Trophoblast cell (in vitro differentiated cells and primary cell): ENCODE measurements around the gene RFC4.

Experiments
- DNase-seq, 2 donors: peaks; one replicate each; pipeline ENCODE4 v3.0.0-alpha.2; 2016
- H2AFZ ChIP-seq: 2 replicates; pipeline ENCODE4 v1.6.1; 2013; ENCODE audit warnings: low read length, moderate library complexity, mild to moderate bottlenecking; ENCODE audit not compliant: insufficient read depth, poor library complexity
- H2AK5ac ChIP-seq: 2 replicates; pipeline ENCODE4 v1.6.1; 2013; ENCODE audit warnings: mild to moderate bottlenecking, low read length
- H2BK120ac ChIP-seq: 2 replicates; pipeline ENCODE4 v1.6.1; 2013; ENCODE audit warnings: low read length, mild to moderate bottlenecking, moderate library complexity; ENCODE audit not compliant: insufficient read depth, poor library complexity
- H2BK12ac ChIP-seq: 2 replicates; pipeline ENCODE4 v1.6.1; 2013; ENCODE audit warnings: mild to moderate bottlenecking, low read length, moderate library complexity
- H2BK5ac ChIP-seq: 2 replicates; pipeline ENCODE4 v1.6.1; 2013; ENCODE audit warnings: low read length, low read depth, moderate library complexity, mild to moderate bottlenecking; ENCODE audit not compliant: poor library complexity
- H3K14ac ChIP-seq: 2 replicates; pipeline ENCODE4 v1.6.1; 2013; ENCODE audit warnings: mild to moderate bottlenecking, low read length
- H3K18ac ChIP-seq: 2 replicates; pipeline ENCODE4 v1.6.1; 2013; ENCODE audit warnings: mild to moderate bottlenecking, low read length
- H3K23ac ChIP-seq: 2 replicates; pipeline ENCODE4 v1.6.1; 2013; ENCODE audit warnings: low read length
- H3K27ac ChIP-seq: 2 replicates; pipeline ENCODE4 v1.5.1; 2013; ENCODE audit warnings: low read depth, mild to moderate bottlenecking, inconsistent platforms, low read length, moderate library complexity
- H3K27me3 ChIP-seq: 2 replicates; pipeline ENCODE4 v1.6.1; 2013; ENCODE audit warnings: inconsistent platforms, mild to moderate bottlenecking, low read length, moderate library complexity; ENCODE audit not compliant: insufficient read depth
- H3K36me3 ChIP-seq, 2 experiments: 1 replicate in 1 of 2; 2 replicates in 1 of 2; pipeline ENCODE4 v1.6.1; 2013; ENCODE audit warnings: low read length in 2 of 2, mild to moderate bottlenecking in 2 of 2, moderate library complexity in 1 of 2; ENCODE audit not compliant: insufficient read depth in 2 of 2, control insufficient read depth in 1 of 2
- H3K4ac ChIP-seq: 2 replicates; pipeline ENCODE4 v1.6.1; 2013; ENCODE audit warnings: low read depth, mild to moderate bottlenecking, low read length, moderate library complexity
- H3K4me1 ChIP-seq, 2 experiments: 1 replicate in 1 of 2; 2 replicates in 1 of 2; pipeline ENCODE4 v1.6.1; 2013; ENCODE audit warnings: low read length in 2 of 2, mild to moderate bottlenecking in 2 of 2, moderate library complexity in 1 of 2; ENCODE audit not compliant: insufficient read depth in 2 of 2, control insufficient read depth in 1 of 2
- H3K4me2 ChIP-seq: 2 replicates; pipeline ENCODE4 v1.6.1; 2013; ENCODE audit warnings: inconsistent platforms, mild to moderate bottlenecking, low read length, moderate library complexity
- H3K4me3 ChIP-seq: 2 replicates; pipeline ENCODE4 v1.5.1; 2013; ENCODE audit warnings: mild to moderate bottlenecking, low read depth, low read length, inconsistent platforms
- H3K79me1 ChIP-seq: one replicate; pipeline ENCODE4 v1.6.1; 2013; ENCODE audit warnings: low read length
- H3K79me2 ChIP-seq: 2 replicates; pipeline ENCODE4 v1.6.1; 2013; ENCODE audit warnings: low read length, mild to moderate bottlenecking; ENCODE audit not compliant: control insufficient read depth, insufficient read depth, poor library complexity
- H3K9ac ChIP-seq: 2 replicates; pipeline ENCODE4 v1.6.1; 2013; ENCODE audit warnings: mild to moderate bottlenecking, low read length
- H3K9me3 ChIP-seq: 2 replicates; pipeline ENCODE4 v1.6.1; 2013; ENCODE audit warnings: low read depth, mild to moderate bottlenecking, control low read depth, inconsistent platforms, low read length; ENCODE audit not compliant: insufficient read depth
- H4K12ac ChIP-seq: 2 replicates; pipeline ENCODE4 v1.6.1; 2013; ENCODE audit warnings: low read depth, mild to moderate bottlenecking, low read length, moderate library complexity
- H4K8ac ChIP-seq: 2 replicates; pipeline ENCODE4 v1.6.1; 2013; ENCODE audit warnings: low read depth, mild to moderate bottlenecking, low read length, moderate library complexity
- H4K91ac ChIP-seq: one replicate; pipeline ENCODE4 v1.6.1; 2013; ENCODE audit warnings: low read depth, mild to moderate bottlenecking, low read length, moderate library complexity
- WGBS: extraction: QIAGEN DNeasy Blood & Tissue Kit; methylation state at CpG from one replicate; pipeline ENCODE4 v1.1.7; 2013; ENCODE audit warnings: missing lambda C conversion rate; ENCODE audit not compliant: insufficient read length, insufficient coverage; ENCODE audit errors: extremely low coverage; 5-methylcytosine and 5-hydroxymethylcytosine counted together

Gene RFC4

DNA sequence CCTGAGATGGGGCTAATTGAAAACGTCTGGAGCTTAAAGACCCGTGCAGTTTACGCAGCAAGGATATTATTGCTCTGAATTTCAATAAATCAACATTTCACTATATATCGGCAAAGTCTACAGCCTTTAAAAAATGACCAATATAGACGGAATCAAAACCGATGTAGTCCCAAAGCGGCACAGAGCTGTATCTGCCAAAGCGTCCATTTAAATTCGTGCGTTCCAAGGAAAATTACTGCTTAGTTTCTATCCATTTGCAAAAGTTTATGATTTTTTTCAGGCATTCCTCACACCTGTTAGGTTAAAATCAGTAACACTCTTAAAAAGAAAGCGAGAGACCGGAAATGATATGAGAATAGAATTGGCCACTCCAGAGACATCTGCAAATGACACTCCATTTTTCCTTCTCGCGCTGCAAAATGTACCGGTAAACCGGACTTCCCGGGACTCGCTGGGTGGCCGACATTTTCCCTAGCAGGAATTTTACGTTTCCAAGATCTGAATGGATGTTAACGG lies 23.7 kb downstream of the RFC4 start:
- Histone ChIP-seq H3K18ac (peak overlapping the region; percentile 28), H3K4me3 (peak overlapping the region; percentile 85), H3K9ac (peak overlapping the region; percentile 80), H2BK5ac (peak overlapping the region; percentile 68), H2BK12ac (no peak overlapping the region), H3K27me3 (no peaks in the 10 kb centered on the region), H3K79me1 (peaks cover 14% of the 10 kb centered on the region), H4K8ac (peak overlapping the region; percentile 89), H3K14ac (peak overlapping the region; percentile 15), H3K4me1 (peaks cover 0 to 2% of the 10 kb centered on the region in 2 experiments), H3K36me3 (peaks cover 5 to 29% of the 10 kb centered on the region in 2 experiments), H2AFZ (peak overlapping the region; percentile 48), H2AK5ac (no peak overlapping the region), H2BK120ac (peak overlapping the region; percentile 62), H4K91ac (peak overlapping the region; percentile 77), H3K9me3 (peaks cover 3% of the 10 kb centered on the region), H4K12ac (peak overlapping the region; percentile 28), H3K4ac (peak overlapping the region; percentile 5), H3K23ac (no peak overlapping the region), H3K27ac (peak overlapping the region; percentile 81), H3K79me2 (peaks cover 13% of the 10 kb centered on the region), H3K4me2 (peak overlapping the region; percentile 85)
- no CpG with 5 or more reads among the region's 21 CpGs for WGBS
- DNase-seq, result peak in 1 of 2 donors; percentile 52

DNA sequence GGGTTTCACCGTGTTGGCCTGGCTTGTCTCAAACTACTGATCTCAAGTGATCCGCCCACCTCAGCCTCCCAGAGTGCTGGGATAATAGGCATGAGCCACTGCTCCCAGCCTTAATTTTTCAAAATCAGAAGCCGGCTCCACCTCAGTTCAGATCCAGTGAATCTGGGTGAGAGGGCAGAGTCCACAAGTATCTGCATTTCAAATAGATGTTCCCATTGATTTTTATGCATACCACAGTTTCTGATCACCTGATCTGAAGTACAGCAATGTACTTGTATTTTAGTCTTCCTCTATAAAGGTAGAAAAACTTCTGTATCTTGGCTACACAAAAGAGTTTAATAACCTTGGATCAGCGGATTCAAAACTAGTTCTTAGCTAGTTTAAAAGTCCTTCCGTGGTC lies 27.1 kb downstream of the RFC4 start:
- no peak overlapping the region for H3K23ac ChIP-seq
- no CpG with 5 or more reads among the region's 5 CpGs for WGBS
- peaks cover 2 to 3% of the 10 kb centered on the region in 2 experiments for H3K36me3 ChIP-seq
- H2BK120ac ChIP-seq, result no peak overlapping the region
- no peak overlapping the region for H2AFZ ChIP-seq
- no peak for DNase-seq
- H3K79me2 ChIP-seq, result peaks cover 10% of the 10 kb centered on the region
- no peak overlapping the region for H3K14ac ChIP-seq
- no peak overlapping the region for H3K27ac ChIP-seq
- H3K9me3 ChIP-seq, result peaks cover 3% of the 10 kb centered on the region
- no peak overlapping the region for H3K18ac ChIP-seq
- no peaks in the 10 kb centered on the region for H3K4me1 ChIP-seq
- no peaks in the 10 kb centered on the region for H3K27me3 ChIP-seq
- no peak overlapping the region for H4K91ac ChIP-seq
- no peak overlapping the region for H3K4me3 ChIP-seq
- no peak overlapping the region for H3K9ac ChIP-seq
- H4K12ac ChIP-seq, result no peak overlapping the region
- H3K4ac ChIP-seq, result no peak overlapping the region
- H4K8ac ChIP-seq, result no peak overlapping the region
- peaks cover 13% of the 10 kb centered on the region for H3K79me1 ChIP-seq
- H3K4me2 ChIP-seq, result no peak overlapping the region
- H2AK5ac ChIP-seq, result no peak overlapping the region
- no peak overlapping the region for H2BK5ac ChIP-seq
- H2BK12ac ChIP-seq, result no peak overlapping the region

DNA sequence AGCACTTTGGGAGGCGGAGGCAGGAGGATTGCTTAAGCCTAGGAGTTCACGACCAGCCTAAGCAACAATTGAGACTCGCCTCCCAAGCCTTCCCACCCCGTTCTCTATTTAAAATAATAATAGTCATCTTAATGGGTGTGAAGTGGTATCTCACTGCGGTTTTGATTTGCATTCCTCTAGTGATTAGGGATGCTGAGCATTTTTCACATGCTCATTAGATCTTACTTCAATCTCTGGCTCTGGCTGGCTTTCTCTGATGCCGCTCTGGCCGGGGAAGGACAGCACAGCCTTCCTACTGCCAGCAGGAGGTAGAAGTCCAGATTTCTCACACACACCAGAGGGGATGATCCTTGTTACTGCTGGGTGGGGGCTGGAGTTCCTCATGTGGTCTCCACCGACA lies 30.3 kb downstream of the RFC4 start:
- Histone ChIP-seq H3K27ac (no peak overlapping the region), H3K4me3 (no peak overlapping the region), H4K8ac (no peak overlapping the region), H2BK5ac (no peak overlapping the region), H3K9me3 (peaks cover 3% of the 10 kb centered on the region), H2BK12ac (no peak overlapping the region), H2AK5ac (no peak overlapping the region), H3K4me2 (no peak overlapping the region), H3K18ac (no peak overlapping the region), H3K79me1 (no peaks in the 10 kb centered on the region), H3K4ac (no peak overlapping the region), H3K27me3 (no peaks in the 10 kb centered on the region), H3K4me1 (no peaks in the 10 kb centered on the region), H2AFZ (no peak overlapping the region), H3K79me2 (no peaks in the 10 kb centered on the region), H4K91ac (no peak overlapping the region), H3K23ac (no peak overlapping the region), H2BK120ac (no peak overlapping the region), H3K14ac (no peak overlapping the region), H3K9ac (no peak overlapping the region), H3K36me3 (no peaks in the 10 kb centered on the region), H4K12ac (no peak overlapping the region)
- no CpG with 5 or more reads among the region's 8 CpGs for WGBS
- peak in 1 of 2 donors; percentile 24 for DNase-seq

DNA sequence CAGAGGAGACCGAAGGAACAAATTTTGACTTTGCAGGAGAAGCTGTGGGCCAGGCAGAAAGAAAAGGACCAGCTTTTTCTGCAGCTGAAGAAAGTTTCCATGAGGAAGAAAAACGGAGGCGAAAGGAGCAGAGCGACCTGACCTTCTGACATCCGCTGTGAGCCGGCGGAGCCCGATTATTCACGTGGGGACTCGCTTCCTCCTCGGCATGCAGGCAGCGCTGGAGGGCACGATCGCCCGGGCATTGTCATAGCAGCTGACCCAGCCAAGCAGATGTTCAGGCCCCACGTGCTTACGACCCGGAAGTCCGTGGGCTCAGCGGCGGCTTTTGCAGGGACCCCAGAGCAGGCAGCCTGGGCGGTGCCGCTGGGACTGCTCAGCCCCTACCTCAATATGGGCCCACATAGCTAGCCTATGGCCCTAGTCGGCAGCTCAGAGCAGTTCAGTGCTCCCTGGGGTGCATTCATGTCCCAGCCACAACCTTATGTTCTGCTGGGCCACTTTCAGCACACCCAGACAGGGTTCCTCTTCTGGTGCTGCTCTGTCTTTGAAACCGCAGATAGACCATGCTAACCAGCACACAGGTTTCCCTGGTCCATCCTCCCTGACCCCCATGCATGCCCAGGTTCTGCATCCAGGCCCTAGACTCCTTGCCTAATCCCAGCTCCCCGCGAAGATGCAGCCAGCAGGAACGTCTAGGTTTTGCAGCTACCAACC lies 33.4 kb downstream of the RFC4 start:
- Histone ChIP-seq H4K8ac (no peak overlapping the region), H3K9ac (no peak overlapping the region), H2BK5ac (no peak overlapping the region), H3K4me2 (no peak overlapping the region), H3K79me2 (no peaks in the 10 kb centered on the region), H2AK5ac (no peak overlapping the region), H3K23ac (no peak overlapping the region), H3K79me1 (no peaks in the 10 kb centered on the region), H4K12ac (no peak overlapping the region), H3K9me3 (no peaks in the 10 kb centered on the region), H3K14ac (no peak overlapping the region), H3K4me1 (no peaks in the 10 kb centered on the region), H3K4ac (no peak overlapping the region), H2AFZ (no peak overlapping the region), H3K27ac (no peak overlapping the region), H4K91ac (no peak overlapping the region), H3K36me3 (no peaks in the 10 kb centered on the region), H2BK120ac (no peak overlapping the region), H3K4me3 (no peak overlapping the region), H2BK12ac (no peak overlapping the region), H3K18ac (no peak overlapping the region), H3K27me3 (no peaks in the 10 kb centered on the region)
- WGBS, result no CpG with 5 or more reads among the region's 28 CpGs
- peak; percentile 88 to 89 for DNase-seq
